Activated naive CD8-positive, alpha-beta T cell (primary cell): Measurements from ENCODE around the gene MYO7B.
A peak's percentile ranks its signal among the peaks of the same experiment; 100 is the strongest.
"Not testable (repeated sequence)": the region's sequence is repeated elsewhere in the genome, so short reads cannot be mapped to it uniquely, and the experiment has no call there.

Source experiments
- H3K27ac Mint-ChIP-seq: one replicate; pipeline ENCODE4 v1.8.0; 2021; ENCODE audit warnings: mixed read lengths
- H3K27me3 Mint-ChIP-seq: one replicate; pipeline ENCODE4 v1.8.0; 2021; ENCODE audit warnings: mixed read lengths
- H3K36me3 Mint-ChIP-seq: one replicate; pipeline ENCODE4 v1.8.0; 2021; ENCODE audit warnings: mixed read lengths
- H3K4me1 Mint-ChIP-seq: one replicate; pipeline ENCODE4 v1.8.0; 2021; ENCODE audit warnings: low read depth, mixed read lengths
- H3K4me3 Mint-ChIP-seq: one replicate; pipeline ENCODE4 v1.8.0; 2021; ENCODE audit warnings: mild to moderate bottlenecking, mixed read lengths
- H3K9me3 Mint-ChIP-seq: one replicate; pipeline ENCODE4 v1.8.0; 2021; ENCODE audit warnings: low read depth, mixed read lengths

Gene MYO7B

GRCh38 chr2:127514076-127514475 is 21.4 kb upstream of the MYO7B start:
- Mint-ChIP-seq H3K4me1 (peaks cover 85% of the 10 kb centered on the region), H3K9me3 (no peaks in the 10 kb centered on the region), H3K27ac (no peak overlapping the region)

DNA sequence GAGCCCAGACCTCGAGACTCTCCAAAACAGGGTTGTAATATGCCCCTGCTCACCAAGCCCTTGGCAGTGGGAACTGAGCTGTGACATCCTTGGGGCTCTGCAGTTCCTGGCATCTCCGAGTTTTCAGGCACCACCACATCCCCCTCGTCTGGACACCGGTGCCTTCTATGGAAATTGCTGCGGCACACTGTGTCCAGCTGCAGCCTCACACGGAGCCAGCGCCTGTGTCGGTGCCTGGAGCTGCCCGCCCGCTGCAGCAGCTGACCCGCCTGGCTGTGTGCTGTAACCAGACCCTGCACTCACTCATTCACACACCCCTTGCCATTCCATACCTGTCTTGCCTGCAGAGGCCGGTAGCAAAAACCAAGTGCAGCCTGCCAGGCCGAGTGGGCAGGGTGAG is 21.0 kb upstream of the MYO7B start:
- peaks cover 83% of the 10 kb centered on the region for H3K4me1 Mint-ChIP-seq
- H3K4me3 Mint-ChIP-seq: no peak overlapping the region
- H3K27me3 Mint-ChIP-seq: no peaks in the 10 kb centered on the region
- no peak overlapping the region for H3K27ac Mint-ChIP-seq
- peaks cover 2% of the 10 kb centered on the region for H3K36me3 Mint-ChIP-seq
- no peaks in the 10 kb centered on the region for H3K9me3 Mint-ChIP-seq

More at GRCh38 chr2:127514076-127514475, 21.4 kb upstream of the MYO7B start:
- Mint-ChIP-seq H3K36me3 (peaks cover 2% of the 10 kb centered on the region), H3K27me3 (no peaks in the 10 kb centered on the region), H3K4me3 (no peak overlapping the region)

- H3K9me3 Mint-ChIP-seq: no peaks in the 10 kb centered on the region
- H3K4me1 Mint-ChIP-seq: peaks cover 77% of the 10 kb centered on the region
- H3K27ac Mint-ChIP-seq: no peak overlapping the region
- no peaks in the 10 kb centered on the region for H3K27me3 Mint-ChIP-seq
- peaks cover 2% of the 10 kb centered on the region for H3K36me3 Mint-ChIP-seq
- no peak overlapping the region for H3K4me3 Mint-ChIP-seq
Observed at GRCh38 chr2:127515383-127515915, 20.0 kb upstream of the MYO7B start.

DNA sequence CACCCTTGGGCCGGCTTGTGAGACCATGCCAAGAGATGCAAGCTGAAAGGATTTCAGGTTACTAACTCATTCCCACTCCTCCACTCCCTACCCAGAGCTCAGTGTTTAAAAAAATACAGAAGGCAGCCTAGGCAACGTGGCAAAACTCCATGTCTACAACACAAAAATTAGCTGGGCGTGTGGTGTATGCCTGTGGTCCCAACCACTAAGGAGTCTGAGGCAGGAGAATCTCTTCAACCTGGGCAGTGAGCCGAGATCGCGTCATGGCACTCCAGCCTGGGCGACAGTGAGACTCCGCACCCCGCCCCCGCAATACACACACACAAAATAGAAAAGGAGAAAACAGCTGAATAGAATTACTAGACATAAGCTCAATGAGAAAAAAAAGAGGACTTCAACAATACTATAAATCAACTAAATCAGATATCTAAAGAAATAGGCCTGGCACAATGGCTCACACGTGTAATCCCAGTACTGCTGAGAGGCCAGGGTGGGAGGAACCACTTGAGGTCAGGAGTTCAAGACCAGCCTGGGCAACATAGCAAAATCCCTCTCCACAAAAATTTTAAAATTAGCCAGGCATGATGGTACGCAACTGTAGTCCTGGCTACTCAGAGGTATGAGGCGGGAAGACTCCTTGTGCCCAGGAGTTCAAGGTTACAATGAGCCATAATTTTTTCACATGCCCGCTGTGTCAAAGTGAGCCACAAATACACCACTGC is 19.3 kb upstream of the MYO7B start:
- Mint-ChIP-seq H3K27ac (no peak overlapping the region), H3K4me1 (peaks cover 74% of the 10 kb centered on the region), H3K9me3 (no peaks in the 10 kb centered on the region), H3K4me3 (no peak overlapping the region), H3K27me3 (no peaks in the 10 kb centered on the region), H3K36me3 (peaks cover 2% of the 10 kb centered on the region)

DNA sequence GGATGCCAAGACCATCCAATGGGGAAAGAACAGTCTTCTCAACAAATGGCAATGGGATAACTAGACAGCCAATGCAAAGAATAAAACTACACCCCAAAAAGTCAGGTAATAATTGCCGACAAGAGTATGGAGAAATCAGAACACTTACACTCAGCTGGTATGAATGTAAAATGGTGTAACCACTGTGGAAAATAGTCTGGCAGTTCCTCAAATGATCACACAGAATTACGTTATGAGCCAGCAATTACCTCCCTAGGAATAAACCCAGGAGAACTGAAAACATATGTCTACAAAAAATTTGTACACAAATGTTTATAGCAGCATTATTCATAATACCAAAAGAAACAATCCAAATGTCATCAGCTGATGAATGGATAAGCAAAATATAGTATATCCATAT is 18.0 kb upstream of the MYO7B start:
- Mint-ChIP-seq H3K36me3 (peaks cover 4% of the 10 kb centered on the region), H3K27ac (no peak overlapping the region), H3K27me3 (no peaks in the 10 kb centered on the region), H3K4me3 (no peak overlapping the region), H3K9me3 (no peaks in the 10 kb centered on the region), H3K4me1 (peaks cover 74% of the 10 kb centered on the region)

DNA sequence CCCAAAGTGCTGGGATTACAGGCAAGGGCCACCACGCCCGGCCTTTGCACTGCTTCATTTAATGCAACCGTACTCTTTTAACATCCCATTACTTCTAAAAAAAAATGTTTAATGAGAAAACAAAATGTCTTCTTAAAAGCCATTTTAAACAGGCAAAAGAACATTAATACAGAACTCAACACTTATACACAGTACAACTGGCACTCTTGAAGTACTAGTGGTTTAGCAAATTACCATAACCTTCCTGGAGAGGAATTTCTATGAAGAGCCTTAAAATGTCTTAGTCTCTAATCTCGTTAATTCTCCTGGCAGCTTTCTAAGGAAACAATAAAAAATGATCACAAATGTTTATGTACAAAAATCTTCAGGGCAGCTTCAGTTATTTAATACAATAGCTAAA is 15.1 kb upstream of the MYO7B start:
- H3K27me3 Mint-ChIP-seq: no peaks in the 10 kb centered on the region
- H3K27ac Mint-ChIP-seq: no peak overlapping the region
- no peaks in the 10 kb centered on the region for H3K9me3 Mint-ChIP-seq
- peak overlapping the region; percentile 27 for H3K4me3 Mint-ChIP-seq
- H3K36me3 Mint-ChIP-seq: peaks cover 4% of the 10 kb centered on the region
- H3K4me1 Mint-ChIP-seq: peaks cover 66% of the 10 kb centered on the region

DNA sequence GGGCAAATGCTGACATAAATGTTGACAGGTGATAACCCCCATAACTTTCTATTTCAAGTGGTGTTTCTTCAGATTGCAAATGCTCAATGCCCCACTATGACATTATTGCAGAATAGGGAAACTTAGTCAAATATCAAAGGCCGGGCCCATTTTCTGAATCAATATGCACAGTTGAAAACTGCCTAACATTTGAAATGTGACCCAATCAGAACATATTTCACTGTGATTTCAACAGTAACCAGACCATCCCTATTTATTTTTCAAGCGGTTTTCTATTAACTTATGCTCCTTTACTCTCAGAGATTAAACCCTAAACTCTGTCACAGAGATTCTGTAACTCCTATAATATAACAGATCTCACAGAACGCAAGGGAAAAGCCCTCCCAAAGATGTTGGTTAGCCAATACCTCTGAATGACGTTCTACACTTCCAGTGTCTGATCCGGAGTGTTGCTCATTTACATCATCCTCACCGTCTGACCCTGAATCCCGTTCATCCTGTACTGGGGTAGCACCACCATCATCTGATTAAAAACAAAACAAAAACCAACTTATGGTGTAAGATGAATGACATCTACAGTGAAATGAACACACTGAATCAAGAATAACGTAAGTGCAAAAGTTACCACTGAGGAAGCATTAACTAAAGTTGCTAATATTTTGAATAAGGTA is 12.1 kb upstream of the MYO7B start:
- H3K4me3 Mint-ChIP-seq: peak overlapping the region; percentile 63
- peak overlapping the region; percentile 62 for H3K27ac Mint-ChIP-seq
- H3K27me3 Mint-ChIP-seq: no peaks in the 10 kb centered on the region
- peaks cover 56% of the 10 kb centered on the region for H3K4me1 Mint-ChIP-seq
- no peaks in the 10 kb centered on the region for H3K9me3 Mint-ChIP-seq
- peaks cover 3% of the 10 kb centered on the region for H3K36me3 Mint-ChIP-seq

GRCh38 chr2:127524198-127524834 is 11.2 kb upstream of the MYO7B start:
- H3K4me1 Mint-ChIP-seq: peaks cover 54% of the 10 kb centered on the region
- peak overlapping the region; percentile 62 for H3K27ac Mint-ChIP-seq
- not testable (repeated sequence) for H3K27me3 Mint-ChIP-seq, H3K36me3 Mint-ChIP-seq, H3K9me3 Mint-ChIP-seq
- peak overlapping the region; percentile 99 for H3K4me3 Mint-ChIP-seq

DNA sequence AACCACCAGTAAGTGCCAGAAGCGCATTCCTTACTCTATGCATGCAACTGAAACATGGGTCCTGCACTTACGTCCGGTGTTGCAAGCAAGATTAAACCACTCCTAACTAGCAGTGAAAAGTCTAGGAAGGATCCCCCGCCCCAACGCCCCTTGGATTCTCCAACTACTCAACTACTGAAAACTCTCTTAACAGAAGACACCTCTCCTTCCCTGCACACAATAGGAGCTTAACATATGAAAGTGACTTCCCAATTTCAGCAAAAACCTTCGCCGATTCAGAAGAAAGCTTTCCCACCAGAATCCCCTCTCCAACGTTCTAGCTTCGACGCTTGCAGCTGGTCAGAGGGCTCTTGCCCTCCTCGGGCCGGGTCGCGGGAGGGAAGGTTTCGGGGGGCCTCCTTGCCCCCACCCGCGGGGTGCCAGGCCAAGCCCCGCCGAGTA is 9.8 kb upstream of the MYO7B start:
- no peaks in the 10 kb centered on the region for H3K27me3 Mint-ChIP-seq
- H3K4me1 Mint-ChIP-seq: peaks cover 47% of the 10 kb centered on the region
- H3K27ac Mint-ChIP-seq: peak overlapping the region; percentile 99
- H3K36me3 Mint-ChIP-seq: peaks cover 3% of the 10 kb centered on the region
- H3K4me3 Mint-ChIP-seq: peak overlapping the region; percentile 99
- H3K9me3 Mint-ChIP-seq: no peaks in the 10 kb centered on the region

- Mint-ChIP-seq H3K9me3 (no peaks in the 10 kb centered on the region), H3K4me1 (peaks cover 44% of the 10 kb centered on the region), H3K4me3 (peak within 1 kb of the TSS; percentile 99), H3K27me3 (no peaks in the 10 kb centered on the region), H3K36me3 (peaks cover 3% of the 10 kb centered on the region), H3K27ac (peak within 1 kb of the TSS; percentile 99)
Observed at GRCh38 chr2:127526132-127527000, 9.1 kb upstream of the MYO7B start, which contains the start of gene IWS1. IWS1 (minus strand) TSS chr2:127526489; CDS start chr2:127526208, 281 bp downstream.

- Mint-ChIP-seq H3K27me3 (no peaks in the 10 kb centered on the region), H3K9me3 (no peaks in the 10 kb centered on the region), H3K36me3 (no peaks in the 10 kb centered on the region), H3K4me3 (peak overlapping the region; percentile 99), H3K4me1 (peaks cover 37% of the 10 kb centered on the region), H3K27ac (peak overlapping the region; percentile 99)
Observed at GRCh38 chr2:127527001-127527804, 8.3 kb upstream of the MYO7B start.

GRCh38 chr2:127528487-127528886 is 7.0 kb upstream of the MYO7B start:
- H3K27me3 Mint-ChIP-seq: no peaks in the 10 kb centered on the region
- peak overlapping the region; percentile 16 for H3K27ac Mint-ChIP-seq
- no peaks in the 10 kb centered on the region for H3K36me3 Mint-ChIP-seq
- H3K9me3 Mint-ChIP-seq: no peaks in the 10 kb centered on the region
- H3K4me1 Mint-ChIP-seq: peaks cover 28% of the 10 kb centered on the region
- H3K4me3 Mint-ChIP-seq: no peak overlapping the region

GRCh38 chr2:127529416-127529815 is 6.1 kb upstream of the MYO7B start:
- H3K27ac Mint-ChIP-seq, H3K36me3 Mint-ChIP-seq: not testable (repeated sequence)

More at GRCh38 chr2:127529416-127529815, 6.1 kb upstream of the MYO7B start:
- H3K9me3 Mint-ChIP-seq, H3K27me3 Mint-ChIP-seq, H3K4me3 Mint-ChIP-seq: not testable (repeated sequence)
- peaks cover 21% of the 10 kb centered on the region for H3K4me1 Mint-ChIP-seq
